Measurements from ENCODE around the gene PRDM15.

GRCh38 chr21:41903559-41904351 is 24.6 kb upstream of the PRDM15 start:
- no peak for TF ChIP-seq POLR2A (IDR thresholded peaks at IDR 0.05)
- no peak for TF ChIP-seq POLR2AphosphoS5 (IDR thresholded peaks at IDR 0.05)

Data from transverse colon (tissue), 3 donors.